ENCODE data around the gene CDC42EP4. TPM values are rescaled to one million over a fixed set of nuclear protein-coding genes. Genes with fewer than 3 reads are reported as not detected.

The CDC42EP4 gene
- total and polyA plus RNA-seq, 2 donors from 2014 or later: 26.2 to 76.9 TPM

DNA sequence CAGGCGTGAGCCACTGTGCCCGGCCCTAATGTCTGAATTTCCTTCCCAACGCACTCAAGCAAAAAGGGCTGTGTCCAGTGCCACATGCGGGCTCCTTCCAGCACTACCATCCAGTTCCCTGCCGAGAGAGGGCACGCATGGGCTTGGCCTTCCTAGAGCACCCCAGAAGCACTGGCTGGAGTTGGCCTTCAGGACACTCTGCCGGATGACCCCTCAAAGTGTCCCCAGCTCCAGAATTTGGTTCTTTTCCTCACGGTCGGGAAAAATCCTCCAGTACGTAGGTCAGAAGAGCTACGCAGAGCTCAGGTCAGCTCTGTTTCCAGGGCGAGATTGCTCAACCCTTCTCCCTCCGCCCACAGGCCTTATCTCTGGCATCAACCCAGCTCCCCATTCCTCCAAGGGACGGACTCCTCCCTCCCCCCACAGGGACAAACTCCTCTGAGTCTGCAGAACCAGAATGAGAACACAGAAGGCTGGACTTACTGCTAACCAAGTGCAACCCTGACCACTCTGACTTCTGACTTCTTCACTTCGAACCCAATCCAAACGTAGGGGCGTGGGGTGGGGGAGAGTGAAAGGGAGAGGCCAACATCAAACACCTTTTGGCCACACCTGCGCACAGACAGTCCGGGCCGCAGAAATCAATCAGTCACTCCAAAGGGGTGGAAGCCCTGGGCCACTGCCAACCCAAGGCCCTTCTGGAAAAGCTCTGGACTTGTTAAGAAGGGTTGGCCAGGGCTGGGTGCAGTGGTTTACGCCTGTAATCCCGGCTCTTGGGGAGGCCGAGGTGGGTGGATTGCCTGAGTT lies 3.6 kb downstream of the CDC42EP4 start:
- intact Hi-C loops (cut with DNase I): no loop called here
- DNase-seq (peak; percentile 62 to 95 (median 81)), FAIRE-seq (no peak)
- no peaks in the 10 kb centered on the region for H3K27me3 ChIP-seq (ENCODE audit: control insufficient read depth, insufficient read depth, low read length)
- H3K4me1 ChIP-seq (ENCODE audit: control insufficient read depth in 2 of 3, insufficient read depth in 2 of 3, low read depth in 1 of 3, low read length in 3 of 3): peaks cover 4 to 43% (median 30%) of the 10 kb centered on the region in 3 donors
- peak overlapping the region in 2 of 3 donors; percentile 9 to 66 for H3K9ac ChIP-seq (ENCODE audit: low read length in 3 of 3)
- H3K4me3 ChIP-seq (ENCODE audit: low read length in 3 of 3): peak overlapping the region; percentile 17 to 65 (median 55)
- peak overlapping the region; percentile 94 to 97 for H3K27ac ChIP-seq (ENCODE audit: low read depth in 2 of 2, low read length in 2 of 2)
- TF ChIP-seq, protein P1, sequence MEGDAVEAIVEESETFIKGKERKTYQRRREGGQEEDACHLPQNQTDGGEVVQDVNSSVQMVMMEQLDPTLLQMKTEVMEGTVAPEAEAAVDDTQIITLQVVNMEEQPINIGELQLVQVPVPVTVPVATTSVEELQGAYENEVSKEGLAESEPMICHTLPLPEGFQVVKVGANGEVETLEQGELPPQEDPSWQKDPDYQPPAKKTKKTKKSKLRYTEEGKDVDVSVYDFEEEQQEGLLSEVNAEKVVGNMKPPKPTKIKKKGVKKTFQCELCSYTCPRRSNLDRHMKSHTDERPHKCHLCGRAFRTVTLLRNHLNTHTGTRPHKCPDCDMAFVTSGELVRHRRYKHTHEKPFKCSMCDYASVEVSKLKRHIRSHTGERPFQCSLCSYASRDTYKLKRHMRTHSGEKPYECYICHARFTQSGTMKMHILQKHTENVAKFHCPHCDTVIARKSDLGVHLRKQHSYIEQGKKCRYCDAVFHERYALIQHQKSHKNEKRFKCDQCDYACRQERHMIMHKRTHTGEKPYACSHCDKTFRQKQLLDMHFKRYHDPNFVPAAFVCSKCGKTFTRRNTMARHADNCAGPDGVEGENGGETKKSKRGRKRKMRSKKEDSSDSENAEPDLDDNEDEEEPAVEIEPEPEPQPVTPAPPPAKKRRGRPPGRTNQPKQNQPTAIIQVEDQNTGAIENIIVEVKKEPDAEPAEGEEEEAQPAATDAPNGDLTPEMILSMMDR (IDR thresholded peaks at IDR 0.05; ENCODE audit: borderline replicate concordance, extremely low read depth, insufficient read depth): no peak
- H3K9me3 ChIP-seq (ENCODE audit: control insufficient read depth in 2 of 3, insufficient read depth in 1 of 3, low read length in 3 of 3): no peaks in the 10 kb centered on the region
- no peaks in the 10 kb centered on the region for H3K36me3 ChIP-seq (ENCODE audit: control insufficient read depth in 2 of 3, insufficient read depth in 3 of 3, low read length in 3 of 3)

DNA sequence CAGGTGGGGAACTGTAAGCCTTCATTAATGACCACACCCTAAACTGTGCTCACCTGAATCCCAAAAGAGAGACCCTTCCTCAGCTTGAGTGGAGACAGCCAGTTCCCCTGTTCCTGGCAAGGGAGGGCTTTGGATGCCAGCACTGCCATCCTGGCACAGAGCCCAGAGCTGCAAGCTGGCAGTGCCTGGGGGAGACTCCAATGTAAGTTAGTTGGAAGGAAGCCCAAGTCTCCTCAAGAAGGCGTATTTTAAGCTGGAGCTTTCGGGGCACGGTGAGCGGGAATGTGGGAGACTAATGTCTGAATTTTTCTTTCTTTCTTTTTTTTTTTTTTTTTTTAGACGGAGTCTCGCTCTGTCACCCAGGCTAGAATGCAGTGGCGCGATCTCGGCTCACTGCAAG lies 4.7 kb downstream of the CDC42EP4 start:
- Histone ChIP-seq H3K36me3 (ENCODE audit: control insufficient read depth in 2 of 3, insufficient read depth in 3 of 3, low read length in 3 of 3) (no peaks in the 10 kb centered on the region), H3K4me1 (ENCODE audit: control insufficient read depth in 2 of 3, insufficient read depth in 2 of 3, low read depth in 1 of 3, low read length in 3 of 3) (peaks cover 4 to 38% (median 30%) of the 10 kb centered on the region in 3 donors), H3K27me3 (ENCODE audit: control insufficient read depth, insufficient read depth, low read length) (no peaks in the 10 kb centered on the region), H3K4me3 (ENCODE audit: low read length in 3 of 3) (peak overlapping the region in 1 of 3 donors; percentile 37), H3K9me3 (ENCODE audit: control insufficient read depth in 2 of 3, insufficient read depth in 1 of 3, low read length in 3 of 3) (no peaks in the 10 kb centered on the region), H3K27ac (ENCODE audit: low read depth in 2 of 2, low read length in 2 of 2) (peak overlapping the region; percentile 82 to 83), H3K9ac (ENCODE audit: low read length in 3 of 3) (no peak overlapping the region)
- TF ChIP-seq, protein P1 (IDR thresholded peaks at IDR 0.05; ENCODE audit: borderline replicate concordance, extremely low read depth, insufficient read depth): no peak
- intact Hi-C loops (cut with DNase I): no loop called here
- peak in 1 of 5 donors; percentile 43 for DNase-seq
- FAIRE-seq: no peak

DNA sequence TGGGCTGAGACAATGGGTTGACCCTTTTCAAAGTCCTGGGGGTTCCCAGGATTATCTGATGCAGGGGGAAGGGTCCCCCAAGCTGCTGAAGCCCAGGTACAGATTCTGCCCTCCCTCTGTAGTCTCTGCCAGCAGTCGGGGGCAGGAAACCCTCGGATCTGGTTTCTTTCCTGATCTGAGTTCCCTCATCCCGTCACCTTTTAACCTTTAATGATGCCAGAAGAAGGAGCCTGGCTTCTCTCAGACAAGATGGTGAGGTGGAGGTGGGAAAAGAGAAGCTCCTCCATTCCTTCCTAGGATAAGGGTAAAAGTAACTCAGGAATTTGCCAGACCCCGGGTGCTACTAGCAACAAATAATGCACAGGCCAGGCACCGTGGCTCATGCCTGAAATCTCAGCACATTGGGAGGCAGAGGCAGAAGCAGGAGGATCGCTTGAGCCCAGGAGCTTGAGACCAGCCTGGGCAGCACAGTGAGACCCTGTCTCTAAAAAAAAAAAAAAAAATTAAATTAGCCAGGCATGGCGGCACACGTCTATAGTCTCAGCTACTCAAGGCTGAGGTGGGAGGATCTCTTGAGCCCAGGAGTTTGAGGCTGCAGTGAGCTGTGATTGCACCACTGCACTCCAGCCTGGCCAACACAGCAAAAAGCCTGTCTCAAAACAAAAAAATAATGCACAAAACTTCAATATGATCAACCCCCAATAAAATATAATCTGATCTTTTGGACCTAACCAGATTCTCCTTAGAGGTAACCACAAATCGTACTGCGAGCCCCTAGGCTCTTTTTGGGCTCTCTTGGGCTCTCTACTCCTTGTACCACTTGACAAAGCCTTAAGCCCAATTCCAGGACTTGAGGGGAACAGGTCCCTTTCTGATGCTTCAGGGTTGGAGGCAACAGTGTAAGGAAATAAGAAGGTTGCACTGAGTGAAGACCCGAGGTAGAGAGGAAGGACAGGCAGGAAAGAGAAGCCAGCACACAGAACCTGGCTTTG lies 5.7 kb downstream of the CDC42EP4 start:
- Histone ChIP-seq H3K27me3 (ENCODE audit: control insufficient read depth, insufficient read depth, low read length) (no peaks in the 10 kb centered on the region), H3K4me3 (ENCODE audit: low read length in 3 of 3) (peak overlapping the region in 2 of 3 donors; percentile 36 to 47), H3K27ac (ENCODE audit: low read depth in 2 of 2, low read length in 2 of 2) (peak overlapping the region; percentile 82 to 88), H3K4me1 (ENCODE audit: control insufficient read depth in 2 of 3, insufficient read depth in 2 of 3, low read depth in 1 of 3, low read length in 3 of 3) (peaks cover 4 to 38% (median 30%) of the 10 kb centered on the region in 3 donors), H3K9me3 (ENCODE audit: control insufficient read depth in 2 of 3, insufficient read depth in 1 of 3, low read length in 3 of 3) (no peaks in the 10 kb centered on the region), H3K36me3 (ENCODE audit: control insufficient read depth in 2 of 3, insufficient read depth in 3 of 3, low read length in 3 of 3) (no peaks in the 10 kb centered on the region), H3K9ac (ENCODE audit: low read length in 3 of 3) (peak overlapping the region in 1 of 3 donors; percentile 55)
- FAIRE-seq: no peak
- DNase-seq: no peak
- intact Hi-C loops (cut with DNase I): no loop called here
- TF ChIP-seq, protein P1 (IDR thresholded peaks at IDR 0.05; ENCODE audit: borderline replicate concordance, extremely low read depth, insufficient read depth): no peak
